K562 (cell line): ENCODE measurements around the gene FLII. TPM values are rescaled to one million over a fixed set of nuclear protein-coding genes. Genes with fewer than 3 reads are reported as not detected.

Source experiments
- ATAC-seq: fragments of 200-7000 bp; cut with Tn5 transposase; 3 replicates; pipeline ENCODE4 v1.9.1; 2020; ENCODE audit warnings: moderate library complexity
- BruUV-seq: library from RNA; stranded (reverse); fragments of 400-500 nt; replicated peaks from 2 replicates; lab custom pipeline; 2021; lab: Mats Ljungman, UMichigan
- CTCF ChIA-PET: fragments of 300-600 bp; formaldehyde crosslinking; extraction: SDS; loops from one replicate; lab custom pipeline; 2021; ENCODE audit warnings: low intra/inter-chr PET ratio; lab: Yijun Ruan, JAX
- POLR2A ChIA-PET: fragments of 300-600, 350-650 bp; sonication (Branson Sonifier 250); formaldehyde crosslinking; extraction: SDS; loops from one replicate; lab custom pipeline; 2021; ENCODE audit warnings: antibody characterized with exemption, inconsistent platforms; lab: Yijun Ruan, JAX
- DNase-seq, 4 experiments: peaks; one replicate each; pipeline versions ENCODE4 v3.0.0 to v3.0.0-alpha.2; 2011 to 2018; ENCODE audit warnings: low spot score in 3 of 4, mixed read lengths in 3 of 4; ENCODE audit errors: extremely low read depth in 1 of 4
- FAIRE-seq: peaks from 2 replicates; lab custom pipeline; 2011; peaks lifted over from hg19 to GRCh38; lab: Jason Lieb, UNC
- H2AFZ ChIP-seq: 2 replicates; pipeline ENCODE4 v1.6.0; 2011; ENCODE audit warnings: low read depth, low read length, control low read depth, inconsistent platforms
- H3K27ac ChIP-seq: fragments of 200-600 bp; 3 replicates; pipeline ENCODE4 v1.8.0; 2011; ENCODE audit warnings: low read depth, mild to moderate bottlenecking, control low read depth, inconsistent platforms, low read length, moderate library complexity, mixed read lengths; ENCODE audit errors: extremely low read depth
- H3K27me3 ChIP-seq, 2 experiments: fragments of 300-600 bp in 1 of 2; 2 replicates in 1 of 2; 3 replicates in 1 of 2; pipeline versions ENCODE4 v1.6.0 to v1.8.0; 2011; ENCODE audit warnings: inconsistent platforms in 2 of 2, low read length in 2 of 2, mild to moderate bottlenecking in 1 of 2, mixed read lengths in 1 of 2, moderate library complexity in 1 of 2; ENCODE audit not compliant: control insufficient read depth in 2 of 2, insufficient read depth in 2 of 2
- H3K36me3 ChIP-seq: fragments of 300-600 bp; 3 replicates; pipeline ENCODE4 v1.8.0; 2011; ENCODE audit warnings: mild to moderate bottlenecking, low read length, inconsistent platforms; ENCODE audit not compliant: control insufficient read depth, insufficient read depth
- H3K4me1 ChIP-seq, 2 experiments: fragments of 200-600 bp in 1 of 2; replicated peaks in 1 of 2; 2 replicates in 1 of 2; 3 replicates in 1 of 2; pipeline versions ENCODE4 v1.5.1 to v1.8.0; 2011; ENCODE audit warnings: inconsistent platforms in 2 of 2, low read length in 2 of 2, mild to moderate bottlenecking in 1 of 2, mixed read lengths in 1 of 2, moderate library complexity in 1 of 2; ENCODE audit not compliant: control insufficient read depth in 2 of 2, insufficient read depth in 2 of 2
- H3K4me2 ChIP-seq: 2 replicates; pipeline ENCODE4 v1.6.1; 2011; ENCODE audit warnings: low read length, control low read depth, inconsistent platforms, mixed read lengths; ENCODE audit not compliant: insufficient read depth
- H3K4me3 ChIP-seq: fragments of 200-600 bp; sonication (generic), shearing (Covaris generic); 2 replicates; pipeline ENCODE4 v1.5.1; 2016; ENCODE audit warnings: control low read depth, inconsistent platforms
- H3K79me2 ChIP-seq: fragments of 200-600 bp; 3 replicates; pipeline ENCODE4 v1.8.0; 2011; ENCODE audit warnings: low read length, inconsistent platforms; ENCODE audit not compliant: control insufficient read depth, insufficient read depth
- H3K9ac ChIP-seq, 2 experiments: 2 replicates each; pipeline versions ENCODE4 v1.6.0 to v1.6.1; 2011; ENCODE audit warnings: low read depth in 2 of 2, low read length in 2 of 2, control low read depth in 1 of 2, inconsistent platforms in 1 of 2, mild to moderate bottlenecking in 1 of 2, mixed read lengths in 1 of 2; ENCODE audit not compliant: insufficient read depth in 1 of 2
- H3K9me1 ChIP-seq: one replicate; pipeline ENCODE4 v1.6.0; 2011; ENCODE audit warnings: inconsistent platforms, mild to moderate bottlenecking, low read length, moderate library complexity; ENCODE audit not compliant: control insufficient read depth, insufficient read depth
- H3K9me3 ChIP-seq: replicated peaks from 2 replicates; pipeline ENCODE4 v1.5.1; 2011; ENCODE audit warnings: low read depth, low read length, inconsistent platforms; ENCODE audit not compliant: control insufficient read depth, insufficient read depth
- H4K20me1 ChIP-seq: replicated peaks from 2 replicates; pipeline ENCODE4 v1.6.1; 2011; ENCODE audit warnings: low read length, inconsistent platforms, mixed read lengths; ENCODE audit not compliant: control insufficient read depth, insufficient read depth
- WGBS: fragments of 100-300 bp; shearing (Covaris generic); methylation state at CpG from one replicate; pipeline ENCODE4 v1.1.6; 2016; ENCODE audit warnings: low coverage, mixed read lengths; ENCODE audit not compliant: insufficient coverage; ENCODE audit errors: missing lambda C conversion rate; 5-methylcytosine and 5-hydroxymethylcytosine counted together
- in situ Hi-C: fragments of 300-500 bp; cut with MboI; formaldehyde crosslinking; loops from 4 replicates; pipeline ENCODE4 v1.15.0; 2018; ENCODE audit warnings: inconsistent platforms, mixed read lengths
- intact Hi-C: fragments of 100-400 bp; cut with micrococcal nuclease; formaldehyde crosslinking; loops from 2 replicates; pipeline ENCODE4 v1.14.2; 2022
- polyA plus RNA-seq, 8 experiments: library from polyadenylated mRNA; depleted of rRNA in 4 of 8; stranded (reverse) in 5 of 8; unstranded in 3 of 8; fragments of >200 nt; fragmentation: Nextera tagmentation in 2 of 8; fragmentation: Illumina TruSeq in 1 of 8; extraction: Ambion mirVana in 2 of 8; extraction: Trizol in 1 of 8; gene quantifications; 2 replicates each; pipeline versions ENCODE4 v1.2.1 to v1.2.3, GENCODE V29; 2011 to 2014; ENCODE audit warnings: inconsistent platforms in 1 of 8, missing spikeins in 1 of 8
- total RNA-seq, 7 experiments: library from RNA; depleted of rRNA in 6 of 7; stranded (reverse); fragments of >200 nt in 6 of 7; fragmentation: Illumina TruSeq in 2 of 7; extraction: Trizol in 2 of 7; gene quantifications; 2 replicates each; pipeline versions ENCODE4 v1.2.1 to v1.2.3, GENCODE V29; 2011 to 2021; ENCODE audit warnings: low replicate concordance in 1 of 7
- TF ChIP-seq, protein P1 (sequence below): fragments of 250-450 bp; sonication (Bioruptor Pico); IDR thresholded peaks from 2 replicates; pipeline ENCODE4 v1.8.0; 2021; ENCODE audit warnings: moderate library complexity, mild to moderate bottlenecking, inconsistent platforms

The FLII gene
- total and polyA plus RNA-seq, 9 of the 15 experiments (the other 6 are each of a cell fraction or from before 2014, with no cell fraction given) = 11.7 to 126 (median 82.5) TPM

DNA sequence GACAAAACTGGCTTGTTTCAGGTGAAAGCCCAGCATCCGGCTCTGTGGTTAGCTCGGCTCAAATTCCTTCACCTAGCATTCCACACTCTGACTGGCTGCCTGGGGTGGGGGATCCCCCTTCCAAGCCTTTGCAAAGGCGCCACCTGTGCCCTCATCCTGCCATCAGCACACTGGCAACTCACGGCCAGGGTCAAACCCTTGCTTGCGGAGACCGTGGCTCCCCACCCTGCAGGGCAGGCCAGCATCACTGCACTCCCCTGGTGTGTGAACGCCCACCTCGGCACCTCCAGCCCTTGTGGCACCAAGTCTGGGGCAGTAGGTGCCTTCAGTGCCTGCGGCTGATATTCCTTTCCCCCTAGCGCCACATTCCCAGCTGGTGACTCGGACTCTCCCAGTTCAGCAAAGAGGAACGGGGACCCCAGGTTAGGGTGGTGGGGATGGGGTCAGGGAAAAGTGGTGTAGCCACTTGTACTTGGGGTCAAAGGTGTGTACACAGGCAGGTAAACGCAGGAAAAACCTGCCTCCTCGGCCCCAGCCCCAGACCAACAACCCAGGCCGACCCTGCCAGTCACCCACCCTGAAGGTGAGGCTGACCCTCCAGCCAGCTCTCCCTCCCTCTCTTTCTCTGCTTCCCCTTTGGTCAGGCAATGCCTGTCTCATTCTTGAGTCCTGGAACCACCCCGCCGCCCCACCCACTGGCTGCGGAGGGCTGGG, 1.1 kb downstream of the FLII start:
- Histone ChIP-seq H3K4me2 (peak overlapping the region; percentile 84), H3K79me2 (peaks cover 23% of the 10 kb centered on the region), H3K27ac (peak overlapping the region; percentile 80; the same call in 2 of the 3 replicates), H2AFZ (peak overlapping the region; percentile 95), H3K27me3 (no peaks in the 10 kb centered on the region), H3K4me1 (peaks cover 18 to 58% of the 10 kb centered on the region in 2 experiments; a peak in 4 of 5 replicates), H3K9me3 (no peaks in the 10 kb centered on the region), H4K20me1 (no peaks in the 10 kb centered on the region), H3K36me3 (peaks cover 28% of the 10 kb centered on the region; the same call in 1 of the 3 replicates), H3K4me3 (peak overlapping the region; percentile 85), H3K9ac (peak overlapping the region; percentile 71 to 93), H3K9me1 (no peaks in the 10 kb centered on the region)
- POLR2A ChIA-PET = interaction anchor here (0.7 kb wide), 1 partner anchor 607 kb away, joined by 3 read pairs; no protein-coding TSS in a partner anchor
- FAIRE-seq (no peak), ATAC-seq (peak; percentile 40), DNase-seq (peak in 3 of 4 experiments; percentile 27 to 60 (median 46))
- CTCF ChIA-PET = no interaction called here
- intact Hi-C loops = no loop called here
- in situ Hi-C loops = no loop called here
- TF ChIP-seq, protein P1, sequence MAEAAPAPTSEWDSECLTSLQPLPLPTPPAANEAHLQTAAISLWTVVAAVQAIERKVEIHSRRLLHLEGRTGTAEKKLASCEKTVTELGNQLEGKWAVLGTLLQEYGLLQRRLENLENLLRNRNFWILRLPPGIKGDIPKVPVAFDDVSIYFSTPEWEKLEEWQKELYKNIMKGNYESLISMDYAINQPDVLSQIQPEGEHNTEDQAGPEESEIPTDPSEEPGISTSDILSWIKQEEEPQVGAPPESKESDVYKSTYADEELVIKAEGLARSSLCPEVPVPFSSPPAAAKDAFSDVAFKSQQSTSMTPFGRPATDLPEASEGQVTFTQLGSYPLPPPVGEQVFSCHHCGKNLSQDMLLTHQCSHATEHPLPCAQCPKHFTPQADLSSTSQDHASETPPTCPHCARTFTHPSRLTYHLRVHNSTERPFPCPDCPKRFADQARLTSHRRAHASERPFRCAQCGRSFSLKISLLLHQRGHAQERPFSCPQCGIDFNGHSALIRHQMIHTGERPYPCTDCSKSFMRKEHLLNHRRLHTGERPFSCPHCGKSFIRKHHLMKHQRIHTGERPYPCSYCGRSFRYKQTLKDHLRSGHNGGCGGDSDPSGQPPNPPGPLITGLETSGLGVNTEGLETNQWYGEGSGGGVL (CRISPR knock-in tag) = no peak
- TSS peak; percentile 49 for BruUV-seq
- 48% methylated on average over 6 of the region's 18 CpGs for WGBS
